Choroid plexus epithelial cell (primary cell): ENCODE measurements around the gene SLC35F2.

ENCODE experiments used
- DNase-seq: peaks from one replicate; pipeline ENCODE4 v3.0.0-alpha.2; 2010; ENCODE audit warnings: low read depth
- H3K4me3 ChIP-seq: 2 replicates; pipeline ENCODE4 v1.5.1; 2011; ENCODE audit warnings: low read depth, mild to moderate bottlenecking, control low read depth, low read length, moderate library complexity
- TF ChIP-seq, protein P1 (sequence below): conservative IDR thresholded peaks from 2 replicates; pipeline ENCODE4 v1.5.1; 2011; ENCODE audit warnings: low read depth, mild to moderate bottlenecking, control low read depth, inconsistent platforms, low read length, moderate library complexity

Gene SLC35F2

DNA sequence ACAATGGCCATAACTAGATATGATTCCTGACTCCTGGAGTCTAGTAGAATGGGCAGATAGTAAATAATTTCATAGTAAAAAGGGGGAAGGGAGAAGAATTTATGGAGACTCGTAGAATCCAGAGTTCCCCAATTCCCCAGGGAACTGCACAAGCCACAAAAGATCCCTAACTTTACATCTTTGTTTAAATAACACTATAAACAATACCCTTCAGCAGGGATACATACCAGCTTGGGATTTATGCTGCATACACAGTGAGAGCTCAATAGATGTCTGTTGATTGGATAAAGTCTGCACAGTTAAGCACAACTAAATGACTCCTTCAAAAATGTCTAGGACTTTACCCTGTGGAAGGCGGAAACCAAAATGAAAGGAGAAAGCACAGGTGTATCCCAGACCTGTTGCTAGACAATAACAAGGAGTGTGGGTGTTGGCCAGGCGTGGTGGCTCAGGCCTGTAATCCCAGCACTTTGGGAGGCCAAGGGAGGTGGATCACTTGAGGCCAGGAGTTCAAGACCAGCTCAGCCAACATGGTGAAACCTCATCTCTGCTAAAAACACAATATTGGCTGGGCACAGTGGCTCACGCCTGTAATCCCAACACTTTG, 6.8 kb downstream of the SLC35F2 start:
- no peak overlapping the region for H3K4me3 ChIP-seq
- DNase-seq, result no peak
- TF ChIP-seq, protein P1, sequence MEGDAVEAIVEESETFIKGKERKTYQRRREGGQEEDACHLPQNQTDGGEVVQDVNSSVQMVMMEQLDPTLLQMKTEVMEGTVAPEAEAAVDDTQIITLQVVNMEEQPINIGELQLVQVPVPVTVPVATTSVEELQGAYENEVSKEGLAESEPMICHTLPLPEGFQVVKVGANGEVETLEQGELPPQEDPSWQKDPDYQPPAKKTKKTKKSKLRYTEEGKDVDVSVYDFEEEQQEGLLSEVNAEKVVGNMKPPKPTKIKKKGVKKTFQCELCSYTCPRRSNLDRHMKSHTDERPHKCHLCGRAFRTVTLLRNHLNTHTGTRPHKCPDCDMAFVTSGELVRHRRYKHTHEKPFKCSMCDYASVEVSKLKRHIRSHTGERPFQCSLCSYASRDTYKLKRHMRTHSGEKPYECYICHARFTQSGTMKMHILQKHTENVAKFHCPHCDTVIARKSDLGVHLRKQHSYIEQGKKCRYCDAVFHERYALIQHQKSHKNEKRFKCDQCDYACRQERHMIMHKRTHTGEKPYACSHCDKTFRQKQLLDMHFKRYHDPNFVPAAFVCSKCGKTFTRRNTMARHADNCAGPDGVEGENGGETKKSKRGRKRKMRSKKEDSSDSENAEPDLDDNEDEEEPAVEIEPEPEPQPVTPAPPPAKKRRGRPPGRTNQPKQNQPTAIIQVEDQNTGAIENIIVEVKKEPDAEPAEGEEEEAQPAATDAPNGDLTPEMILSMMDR, result no peak

DNA sequence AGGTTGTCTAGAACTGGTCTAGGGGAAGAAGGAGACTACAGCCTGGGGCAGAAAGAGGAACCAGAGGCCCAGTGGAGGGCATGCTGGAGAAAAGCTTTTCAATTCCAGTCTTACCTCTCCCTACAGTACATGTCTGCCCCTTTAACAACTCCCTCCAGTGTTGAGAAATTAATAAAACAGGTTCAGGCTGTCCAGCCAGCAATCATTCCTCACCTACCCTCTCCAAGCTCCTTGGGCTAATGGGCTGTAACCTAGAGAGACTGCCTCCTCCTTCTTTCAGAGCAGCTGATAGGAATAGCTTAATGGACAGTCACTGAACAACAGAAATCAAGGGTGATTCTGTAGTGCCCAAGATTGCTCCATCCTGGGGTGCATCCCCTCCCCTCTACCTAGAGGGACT, 8.8 kb downstream of the SLC35F2 start:
- H3K4me3 ChIP-seq, result no peak overlapping the region
- TF ChIP-seq, protein P1, result no peak
- no peak for DNase-seq

DNA sequence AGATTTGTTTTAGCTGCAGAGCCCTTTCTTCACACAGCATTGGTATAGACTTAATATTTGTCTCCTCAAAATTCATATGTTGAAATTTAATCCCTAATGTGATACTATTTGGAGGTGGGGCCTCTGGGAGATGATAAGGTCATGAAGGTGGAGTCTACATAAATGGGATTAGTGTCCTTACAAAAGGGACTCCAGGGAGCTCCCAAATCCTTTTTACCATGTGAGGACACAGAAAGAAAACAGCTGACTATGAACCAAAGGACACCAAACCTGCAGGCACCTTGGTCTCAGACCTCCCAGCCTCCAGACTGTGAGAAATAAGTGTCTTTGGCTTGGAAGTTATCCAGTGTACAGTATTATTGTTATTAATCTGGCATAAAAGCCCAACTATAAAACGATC, 10.2 kb downstream of the SLC35F2 start:
- no peak for DNase-seq
- TF ChIP-seq, protein P1, result no peak
- no peak overlapping the region for H3K4me3 ChIP-seq

DNA sequence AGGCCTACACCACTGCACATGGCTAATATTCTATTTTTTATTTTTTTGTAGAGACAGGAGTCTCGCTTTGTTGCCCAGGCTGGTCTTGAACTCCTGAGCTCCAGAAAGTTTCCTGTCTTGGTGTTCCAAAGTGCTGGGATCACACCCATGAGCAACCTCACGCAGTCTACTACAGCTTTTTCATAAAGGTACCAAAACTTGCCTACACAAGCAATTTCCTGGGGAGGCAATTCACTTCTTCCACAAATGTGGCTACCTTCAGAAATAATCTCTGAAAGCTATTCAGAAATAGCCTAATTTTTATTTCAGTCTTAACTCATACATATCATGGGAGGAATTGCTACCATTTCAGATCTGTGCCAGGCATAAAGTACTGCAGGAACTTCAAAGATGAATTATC, 11.4 kb downstream of the SLC35F2 start:
- no peak for DNase-seq

DNA sequence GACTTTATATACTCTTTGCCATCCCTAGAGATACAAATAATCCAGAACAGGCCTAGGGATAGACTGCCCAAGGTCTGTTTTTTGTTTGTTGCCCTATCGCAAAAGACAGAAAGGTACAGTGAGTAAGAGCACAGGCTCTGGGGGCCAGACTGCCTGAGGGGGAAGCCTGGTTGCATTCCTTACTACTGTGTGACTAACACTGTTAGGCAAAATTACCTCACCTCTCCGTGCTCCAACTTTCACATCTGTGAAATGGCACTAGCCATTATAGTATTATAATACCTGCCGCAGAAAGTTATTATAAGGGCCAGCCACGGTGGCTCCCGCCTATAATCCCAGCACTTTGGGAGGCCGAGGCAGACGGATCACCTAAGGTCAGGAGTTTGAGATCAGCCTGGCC, 14.5 kb downstream of the SLC35F2 start:
- no peak overlapping the region for H3K4me3 ChIP-seq
- TF ChIP-seq, protein P1, result no peak
- DNase-seq, result peak; percentile 48

More for the DNA sequence above, 11.4 kb downstream of the SLC35F2 start:
- TF ChIP-seq, protein P1, result no peak
- no peak overlapping the region for H3K4me3 ChIP-seq

DNA sequence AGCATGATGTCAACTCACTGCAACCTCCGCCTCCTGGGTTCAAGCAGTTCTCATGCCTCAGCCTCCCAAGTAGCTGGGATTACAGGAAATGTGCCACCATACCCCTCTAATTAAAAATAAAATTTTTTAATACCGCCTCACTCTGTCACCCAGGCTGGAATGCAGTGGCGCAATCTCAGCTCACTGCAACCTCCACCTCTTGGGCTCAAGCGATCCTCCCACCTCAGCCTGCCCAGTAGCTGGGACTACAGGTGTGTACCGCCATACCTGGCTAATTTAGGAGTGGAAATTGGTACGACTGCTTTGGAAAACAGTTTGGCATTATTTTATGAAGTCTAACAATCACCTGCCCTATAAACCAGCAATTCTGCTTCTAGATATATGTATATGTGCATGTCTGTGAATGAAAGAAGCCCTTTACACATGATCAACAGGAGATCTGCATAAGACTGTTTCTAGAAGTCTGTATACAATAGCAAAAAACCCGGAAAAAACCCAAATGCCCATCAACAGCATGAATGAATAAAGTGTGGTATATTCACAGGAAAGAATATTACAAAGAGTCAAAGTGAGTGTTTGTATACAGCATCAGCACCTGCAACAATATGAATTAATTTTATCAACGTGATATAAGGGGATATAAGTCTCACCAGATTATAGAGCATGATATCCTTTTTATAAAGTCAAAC, 16.0 kb downstream of the SLC35F2 start:
- H3K4me3 ChIP-seq, result no peak overlapping the region
- DNase-seq, result no peak
- TF ChIP-seq, protein P1, result no peak

DNA sequence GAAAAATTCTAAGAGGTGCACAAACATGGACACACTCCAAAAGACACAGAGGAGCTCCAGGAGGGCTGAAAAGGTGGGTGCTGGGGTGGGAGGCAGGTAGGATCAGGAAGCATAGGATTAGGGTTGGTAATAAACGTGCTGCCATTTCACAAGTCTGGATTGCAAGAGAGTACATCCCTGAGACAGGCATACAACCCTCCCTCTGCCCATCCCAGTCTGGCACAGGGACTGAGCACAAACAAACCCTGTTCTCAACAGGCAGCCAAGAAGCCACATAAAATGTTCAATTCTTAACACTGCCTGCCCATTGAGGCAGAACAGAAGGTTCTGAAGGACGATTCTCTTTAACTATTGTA, 18.5 kb downstream of the SLC35F2 start:
- H3K4me3 ChIP-seq, result no peak overlapping the region
- TF ChIP-seq, protein P1, result no peak
- no peak for DNase-seq
